ENCODE data around the gene FBP2. TPM values are rescaled to one million over a fixed set of nuclear protein-coding genes. Genes with fewer than 3 reads are reported as not detected.

FBP2 gene
- total and polyA plus RNA-seq, 2 donors (not counting 1 experiment from before 2014, with no cell fraction given): not detected

DNA sequence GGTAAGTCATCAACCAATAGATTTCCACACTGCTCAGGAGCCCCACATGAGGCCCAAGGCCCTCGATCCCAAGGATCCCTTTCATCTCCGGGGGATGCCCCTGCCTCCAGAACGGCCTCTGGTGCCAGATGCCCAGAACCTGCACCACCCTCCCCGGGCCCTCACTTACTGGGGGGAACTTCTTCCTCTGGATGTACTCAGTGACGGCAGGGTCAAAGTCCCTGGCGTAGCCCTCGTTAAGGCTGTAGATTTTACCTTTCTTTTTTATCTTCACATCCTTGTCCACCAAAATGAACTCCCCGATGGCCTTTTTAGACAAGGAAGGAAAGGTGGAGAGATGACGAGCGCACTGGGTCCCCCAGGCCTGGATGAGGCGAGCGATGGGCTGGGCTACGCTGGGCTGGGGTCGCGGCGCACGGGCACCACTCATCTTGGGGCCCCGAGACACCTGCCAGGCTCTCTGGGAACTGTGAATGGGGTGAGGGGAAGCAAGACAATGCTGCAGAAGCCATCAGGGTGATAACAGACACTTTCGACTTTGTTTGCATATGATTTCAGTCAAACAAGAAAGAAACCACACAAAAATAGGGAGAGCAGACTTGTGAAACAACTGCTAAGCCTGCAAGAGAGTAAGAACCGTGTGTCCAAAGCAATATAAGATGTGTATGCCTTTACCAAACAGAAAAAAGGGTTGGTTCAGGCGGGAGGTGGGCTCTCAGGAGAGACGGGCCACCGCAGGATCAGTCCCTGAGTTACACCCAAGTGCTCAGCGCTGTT, 13.2 kb upstream of the FBP2 start:
- Histone ChIP-seq H3K9ac (ENCODE audit: low read length) (no peak overlapping the region), H3K36me3 (replicated peaks in 1 of 2; ENCODE audit: control extremely low read depth in 1 of 2, control insufficient read depth in 1 of 2, extremely low read depth in 1 of 2, insufficient read depth in 2 of 2, low read length in 1 of 2) (no peaks in the 10 kb centered on the region), H3K79me2 (ENCODE audit: control insufficient read depth, insufficient read depth, low read length) (no peaks in the 10 kb centered on the region), H3K9me3 (ENCODE audit: control extremely low read depth in 1 of 3, control insufficient read depth in 2 of 3, insufficient read depth in 1 of 3, low read length in 2 of 3) (no peaks in the 10 kb centered on the region), H3K4me2 (replicated peaks; ENCODE audit: low read depth, low read length, poor library complexity, severe bottlenecking) (no peak overlapping the region), H3K27me3 (replicated peaks in 1 of 4; ENCODE audit: control extremely low read depth in 1 of 4, control insufficient read depth in 3 of 4, insufficient read depth in 4 of 4, low read length in 3 of 4) (peaks cover 0 to 10% (median 2%) of the 10 kb centered on the region in 4 experiments), H3K4me3 (ENCODE audit: control extremely low read depth in 1 of 5, extremely low read depth in 1 of 5, insufficient read depth in 1 of 5, low read depth in 2 of 5, low read length in 4 of 5) (no peak overlapping the region), H3K4me1 (ENCODE audit: control insufficient read depth in 2 of 2, insufficient read depth in 2 of 2, low read length in 2 of 2) (peaks cover 0 to 4% of the 10 kb centered on the region in 2 donors), H2AFZ (ENCODE audit: insufficient read depth, low read depth, low read length, poor library complexity, severe bottlenecking) (no peak overlapping the region), H4K20me1 (ENCODE audit: control insufficient read depth, insufficient read depth, low read length, poor library complexity, severe bottlenecking) (no peaks in the 10 kb centered on the region), H3K27ac (ENCODE audit: low read length in 2 of 2) (no peak overlapping the region)
- no peak for DNase-seq
- Mint-ChIP-seq H3K27ac (no peak overlapping the region), H3K9me3 (ENCODE audit: insufficient read depth) (no peaks in the 10 kb centered on the region), H3K27me3 (peaks cover 47% of the 10 kb centered on the region), H3K4me3 (no peak overlapping the region), H3K4me1 (peaks cover 5% of the 10 kb centered on the region)
- TF ChIP-seq, protein P1, sequence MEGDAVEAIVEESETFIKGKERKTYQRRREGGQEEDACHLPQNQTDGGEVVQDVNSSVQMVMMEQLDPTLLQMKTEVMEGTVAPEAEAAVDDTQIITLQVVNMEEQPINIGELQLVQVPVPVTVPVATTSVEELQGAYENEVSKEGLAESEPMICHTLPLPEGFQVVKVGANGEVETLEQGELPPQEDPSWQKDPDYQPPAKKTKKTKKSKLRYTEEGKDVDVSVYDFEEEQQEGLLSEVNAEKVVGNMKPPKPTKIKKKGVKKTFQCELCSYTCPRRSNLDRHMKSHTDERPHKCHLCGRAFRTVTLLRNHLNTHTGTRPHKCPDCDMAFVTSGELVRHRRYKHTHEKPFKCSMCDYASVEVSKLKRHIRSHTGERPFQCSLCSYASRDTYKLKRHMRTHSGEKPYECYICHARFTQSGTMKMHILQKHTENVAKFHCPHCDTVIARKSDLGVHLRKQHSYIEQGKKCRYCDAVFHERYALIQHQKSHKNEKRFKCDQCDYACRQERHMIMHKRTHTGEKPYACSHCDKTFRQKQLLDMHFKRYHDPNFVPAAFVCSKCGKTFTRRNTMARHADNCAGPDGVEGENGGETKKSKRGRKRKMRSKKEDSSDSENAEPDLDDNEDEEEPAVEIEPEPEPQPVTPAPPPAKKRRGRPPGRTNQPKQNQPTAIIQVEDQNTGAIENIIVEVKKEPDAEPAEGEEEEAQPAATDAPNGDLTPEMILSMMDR (IDR thresholded peaks at IDR 0.05): no peak
- no peak for TF ChIP-seq EZH2 (IDR thresholded peaks at IDR 0.05; ENCODE audit: borderline replicate concordance, insufficient read depth, low read depth, low read length, poor library complexity, severe bottlenecking)
- 95% methylated on average over 18 of the region's 24 CpGs for WGBS (ENCODE audit: insufficient coverage)
- no peak for ATAC-seq (ENCODE audit: low read depth)
- CTCF ChIA-PET: no interaction called here
- intact Hi-C loops (cut with micrococcal nuclease): no loop called here
- POLR2A ChIA-PET: no interaction called here

Measured in B cell (primary cell).